A549 treated with AZD9567 at 1 μM for 4 hours (cell line): ENCODE data around the gene PPP1R9B. TPM values are rescaled to one million over a fixed set of nuclear protein-coding genes. Genes with fewer than 3 reads are reported as not detected.

Source experiments
- total RNA-seq: library from RNA; stranded (reverse); fragments of 200-300 nt; extraction: Qiagen RNA extraction; gene quantifications from 5 replicates; pipeline ENCODE4 v1.2.3, GENCODE V29; 2022; ENCODE audit not compliant: insufficient read depth

Gene PPP1R9B
- total RNA-seq: 31.8 to 47.8 TPM (median 44.8 TPM) in 5 replicates

GRCh38 chr17:50150354-50151040 is at the start of gene PPP1R9B:
Gene PPP1R9B (minus strand): TSS chr17:50150677. CDS start chr17:50150513, 164 bp downstream.

GRCh38 chr17:50165867-50166517 is 15.5 kb upstream of the PPP1R9B start, which contains the start of gene SGCA:
Gene SGCA (plus strand): TSS chr17:50166005. CDS start chr17:50166041, 36 bp downstream.

GRCh38 chr17:50129728-50130558 is 20.5 kb downstream of the PPP1R9B start, which contains the start of gene SAMD14:
Gene SAMD14 (minus strand): TSS chr17:50130160. CDS start chr17:50124959, 5,201 bp downstream.

GRCh38 chr17:50094753-50095619 is 55.5 kb downstream of the PPP1R9B start, which contains the start of gene PDK2:
Gene PDK2 (plus strand): TSS chr17:50095351. CDS start chr17:50095436, 85 bp downstream.

Other genes with a start within 250 kb of the PPP1R9B start
- 2.1 to 2.5 TPM (median 2.4 TPM) in 5 replicates for gene DLX4, start 181.5 kb downstream of the PPP1R9B start, total RNA-seq
- gene DLX3, start 155.5 kb downstream of the PPP1R9B start, total RNA-seq: 0.07 to 0.16 TPM (median 0.14 TPM) in 4 of 5 replicates, not detected in the other
- 415 to 438 TPM (median 434 TPM) in 5 replicates for gene ITGA3, start 94.6 kb downstream of the PPP1R9B start, total RNA-seq
- gene PDK2, start 55.3 kb downstream of the PPP1R9B start, total RNA-seq: 13.1 to 18.2 TPM (median 16.0 TPM) in 5 replicates
- 0.31 to 0.52 TPM (median 0.44 TPM) in 4 of 5 replicates, not detected in the other for gene SAMD14, start 20.5 kb downstream of the PPP1R9B start, total RNA-seq
- gene SGCA, start 15.3 kb upstream of the PPP1R9B start, total RNA-seq: 0.84 to 2.0 TPM (median 1.3 TPM) in 4 of 5 replicates, not detected in the other
- 5.0 to 12.4 TPM (median 8.0 TPM) in 5 replicates for gene COL1A1, start 51.0 kb upstream of the PPP1R9B start, total RNA-seq
- 12.6 to 30.1 TPM (median 15.7 TPM) in 5 replicates for gene TMEM92, start 123.8 kb upstream of the PPP1R9B start, total RNA-seq
- gene XYLT2, start 195.4 kb upstream of the PPP1R9B start, total RNA-seq: 19.5 to 24.4 TPM (median 23.5 TPM) in 5 replicates
- 96.4 to 155 TPM (median 144 TPM) in 5 replicates for gene MRPL27, start 222.5 kb upstream of the PPP1R9B start, total RNA-seq
- gene EME1, start 222.6 kb upstream of the PPP1R9B start, total RNA-seq: 16.3 to 18.7 TPM (median 17.1 TPM) in 5 replicates
- 223 to 244 TPM (median 234 TPM) in 5 replicates for gene LRRC59, start 246.8 kb upstream of the PPP1R9B start, total RNA-seq